NCI-H2196 (cell line): ENCODE data around the gene FCHO1.
A peak's percentile ranks its signal among the peaks of the same experiment; 100 is the strongest.
"Not testable (repeated sequence)": the region's sequence is repeated elsewhere in the genome, so short reads cannot be mapped to it uniquely, and the experiment has no call there.

Source experiments
- DNase-seq: peaks from one replicate; lab custom pipeline; 2025; ENCODE audit not compliant: unreplicated experiment; lab: John Stamatoyannopoulos, UW

The FCHO1 gene

GRCh38 chr19:17762505-17763229, 11.4 kb downstream of the FCHO1 start:
- peak; percentile 51 for DNase-seq

DNA sequence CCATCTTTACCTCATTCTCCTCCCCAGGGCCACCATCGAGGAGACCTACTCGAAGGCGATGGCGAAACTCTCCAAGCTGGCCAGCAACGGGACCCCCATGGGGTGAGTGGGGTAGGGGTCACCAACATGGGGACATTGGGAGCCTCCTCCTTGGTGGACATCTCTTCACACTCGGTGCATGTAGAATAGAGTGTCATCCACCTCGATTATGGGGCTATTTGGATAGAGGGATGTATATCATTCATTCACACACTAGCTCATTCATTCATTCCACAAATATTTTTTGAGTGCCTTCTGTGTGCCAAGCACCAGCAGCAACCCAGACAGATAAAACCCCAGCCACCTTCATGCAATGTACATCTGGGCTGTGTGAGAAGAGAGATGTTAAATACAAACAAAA, 13.1 kb downstream of the FCHO1 start:
- DNase-seq, result no peak

GRCh38 chr19:17765069-17765618, 13.9 kb downstream of the FCHO1 start:
- no peak for DNase-seq

DNA sequence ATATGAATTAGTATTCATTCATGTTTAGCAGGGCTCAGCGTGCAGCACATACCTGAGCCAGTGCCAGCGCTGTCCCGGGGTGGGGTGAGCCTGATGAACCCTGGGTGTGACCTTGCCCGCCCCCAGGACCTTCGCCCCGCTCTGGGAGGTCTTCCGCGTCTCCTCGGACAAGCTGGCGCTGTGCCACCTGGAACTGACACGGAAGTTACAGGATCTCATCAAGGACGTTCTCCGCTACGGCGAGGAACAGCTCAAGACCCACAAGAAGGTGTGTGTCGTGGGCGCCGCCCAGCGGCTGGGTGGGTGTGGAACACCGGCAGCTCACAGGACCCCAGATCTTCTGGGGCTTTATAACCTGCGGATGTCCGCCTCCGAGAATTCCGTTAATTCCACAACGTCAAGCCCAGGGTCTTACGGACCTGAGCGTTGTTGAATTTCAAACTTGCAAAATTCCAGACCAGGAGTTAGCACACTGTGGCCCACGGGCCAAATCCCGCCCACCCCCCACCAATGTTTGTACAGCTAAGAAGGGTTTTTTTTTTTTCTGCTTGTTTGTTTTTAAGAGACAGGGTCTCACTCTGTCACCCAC, 15.4 kb downstream of the FCHO1 start:
- peak; percentile 87 for DNase-seq

DNA sequence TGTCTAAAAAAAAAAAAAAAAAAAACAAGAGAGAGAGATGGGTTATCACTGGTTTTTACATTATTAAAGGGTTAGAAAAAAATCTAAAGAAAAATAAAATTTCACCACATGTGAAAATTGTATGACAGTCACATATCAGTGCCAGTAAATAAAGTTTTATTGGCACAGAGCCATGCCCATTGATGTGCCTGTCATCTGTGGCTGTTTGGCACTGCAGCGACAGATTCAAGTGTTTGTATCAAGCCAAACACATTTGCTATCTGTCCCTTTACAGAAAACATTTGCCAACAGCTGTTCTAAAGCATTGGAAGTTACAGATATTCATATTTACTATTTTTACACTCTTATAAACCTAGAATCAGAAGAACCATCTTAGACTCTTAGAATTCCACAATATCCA, 16.3 kb downstream of the FCHO1 start:
- no peak for DNase-seq

- no peak for DNase-seq
Observed at GRCh38 chr19:17770613-17771012, 19.3 kb downstream of the FCHO1 start.

DNA sequence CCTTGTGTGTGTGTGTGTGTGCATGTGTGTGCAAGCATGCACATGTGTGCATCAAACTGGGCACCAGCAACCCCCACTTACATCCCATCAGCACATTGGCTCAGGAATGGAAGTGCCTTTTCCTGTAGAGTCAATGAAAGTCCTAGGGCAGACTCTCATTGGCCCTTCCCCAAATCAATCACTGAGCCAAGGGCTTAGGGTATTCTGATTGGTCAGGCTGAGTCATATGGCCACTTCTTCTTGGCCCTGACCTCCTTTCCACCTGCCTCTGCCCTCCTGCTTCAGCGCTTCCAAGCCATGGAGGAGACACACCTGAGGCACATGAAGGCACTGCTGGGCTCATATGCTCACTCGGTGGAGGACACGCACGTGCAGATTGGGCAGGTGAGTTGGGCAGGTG, 20.9 kb downstream of the FCHO1 start:
- no peak for DNase-seq

DNA sequence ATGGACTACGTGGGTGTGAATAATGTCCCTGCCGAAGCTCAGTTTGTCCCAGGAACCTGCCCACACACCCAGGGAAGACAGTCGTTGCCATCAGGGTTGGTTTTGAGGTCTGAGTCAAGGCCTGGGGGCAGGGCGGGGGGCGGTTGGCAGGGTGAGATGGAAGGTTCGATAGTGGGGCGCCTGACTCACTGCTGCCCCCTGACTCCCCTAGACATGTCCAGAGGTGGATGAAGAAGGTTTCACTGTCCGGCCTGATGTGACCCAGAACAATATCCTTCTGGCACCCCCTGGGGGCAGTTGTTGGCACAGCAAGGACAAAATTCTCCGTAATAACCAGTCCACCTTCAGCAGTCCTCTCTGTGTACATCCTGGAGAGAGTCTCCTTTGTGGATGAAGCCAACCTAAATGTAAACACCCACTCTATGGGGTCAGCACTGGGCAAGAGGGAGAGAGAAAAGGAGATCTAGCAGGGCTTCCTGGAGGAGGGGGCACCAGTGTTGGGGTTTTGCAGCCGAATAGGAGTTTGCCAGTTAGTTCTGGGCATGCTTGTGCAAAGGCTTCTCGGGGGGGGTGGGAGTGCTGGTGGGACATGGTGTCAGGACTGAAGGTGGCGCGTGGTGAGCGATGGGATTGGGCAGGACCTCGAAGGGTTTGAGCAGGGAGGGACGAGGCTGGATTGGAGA, 24.1 kb downstream of the FCHO1 start:
- peak; percentile 42 for DNase-seq

- no peak for DNase-seq
Observed at GRCh38 chr19:17775991-17776803, 24.9 kb downstream of the FCHO1 start.

- DNase-seq, result not testable (repeated sequence)
Observed at GRCh38 chr19:17777840-17778239, 26.6 kb downstream of the FCHO1 start.

- peak; percentile 71 for DNase-seq
Observed at GRCh38 chr19:17778251-17778967, 27.1 kb downstream of the FCHO1 start.

- DNase-seq, result peak; percentile 46
Observed at GRCh38 chr19:17778968-17779929, 28.0 kb downstream of the FCHO1 start.

DNA sequence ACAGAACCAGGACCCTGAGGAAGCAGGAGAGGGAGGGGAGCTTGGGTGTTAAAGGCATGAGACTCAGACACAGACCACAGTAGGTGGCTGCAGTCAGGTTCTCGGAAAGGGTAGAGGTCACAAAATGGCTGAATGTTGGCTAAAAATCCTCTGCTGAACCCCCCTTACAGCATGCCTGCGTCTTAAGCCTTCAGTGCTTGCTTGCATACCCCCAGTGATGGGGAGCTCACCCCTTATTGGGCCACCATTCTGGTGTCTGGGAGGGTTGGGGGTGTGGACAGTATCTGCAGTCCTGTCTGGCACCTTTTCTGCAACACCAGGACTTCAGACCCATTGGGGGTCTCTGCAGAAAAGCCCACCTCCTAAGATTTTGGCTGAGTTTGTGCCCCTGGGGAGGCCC, 29.5 kb downstream of the FCHO1 start:
- no peak for DNase-seq

DNA sequence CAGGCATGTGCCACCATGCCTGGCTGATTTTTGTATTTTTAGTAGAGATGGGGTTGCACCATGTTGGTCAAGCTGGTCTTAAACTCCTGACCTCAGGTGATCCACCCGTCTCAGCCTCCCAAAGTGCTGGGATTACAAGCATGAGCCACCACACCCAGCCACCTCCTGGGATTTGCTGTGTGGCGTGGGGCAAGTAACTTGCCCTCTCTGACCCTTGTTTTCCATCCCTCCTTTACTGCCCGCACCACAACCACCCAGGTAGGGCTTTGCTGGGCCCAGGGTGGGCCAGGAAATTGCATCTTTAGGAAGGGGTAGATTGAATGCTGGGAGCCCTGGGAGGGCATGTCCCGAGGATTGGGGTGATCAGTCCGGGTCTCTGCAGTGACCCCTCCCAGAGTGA, 32.4 kb downstream of the FCHO1 start:
- DNase-seq, result not testable (repeated sequence)

DNA sequence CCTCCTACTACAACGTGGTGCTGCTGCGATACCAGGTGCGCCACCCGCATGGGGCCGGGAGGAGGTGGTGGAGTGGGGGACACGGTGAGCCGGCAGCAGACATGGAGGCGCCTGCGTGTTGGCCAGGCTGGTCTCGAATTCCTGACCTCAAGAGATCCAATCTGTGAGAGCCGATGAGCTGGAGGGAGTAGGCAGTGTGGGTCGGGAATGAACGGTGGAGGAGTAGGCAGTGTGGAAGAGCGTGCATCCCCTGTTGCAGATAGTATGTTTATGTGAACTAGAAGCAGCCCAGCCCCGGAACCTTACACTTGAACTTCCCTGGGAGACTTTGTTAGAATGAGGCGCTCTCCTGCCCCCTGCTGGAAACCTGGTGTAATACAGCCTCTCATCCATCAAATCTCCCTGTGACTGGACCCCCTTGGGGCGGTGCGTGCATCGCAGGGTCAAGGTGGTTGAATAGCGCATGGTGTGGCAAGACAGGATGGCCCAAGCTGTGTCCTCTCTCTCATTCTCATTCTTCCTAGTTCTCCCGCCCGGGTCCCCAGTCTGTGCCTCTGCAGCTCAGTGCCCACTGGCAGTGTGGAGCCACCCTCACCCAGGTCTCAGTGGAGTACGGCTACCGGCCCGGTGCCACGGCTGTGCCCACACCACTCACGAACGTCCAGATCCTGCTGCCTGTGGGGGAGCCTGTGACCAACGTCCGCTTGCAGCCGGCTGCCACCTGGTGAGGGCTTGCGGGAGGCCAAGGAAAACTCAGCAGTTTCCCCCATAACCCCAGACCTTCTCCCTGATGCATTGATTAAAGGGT, 33.1 kb downstream of the FCHO1 start:
- peak; percentile 76 for DNase-seq

DNA sequence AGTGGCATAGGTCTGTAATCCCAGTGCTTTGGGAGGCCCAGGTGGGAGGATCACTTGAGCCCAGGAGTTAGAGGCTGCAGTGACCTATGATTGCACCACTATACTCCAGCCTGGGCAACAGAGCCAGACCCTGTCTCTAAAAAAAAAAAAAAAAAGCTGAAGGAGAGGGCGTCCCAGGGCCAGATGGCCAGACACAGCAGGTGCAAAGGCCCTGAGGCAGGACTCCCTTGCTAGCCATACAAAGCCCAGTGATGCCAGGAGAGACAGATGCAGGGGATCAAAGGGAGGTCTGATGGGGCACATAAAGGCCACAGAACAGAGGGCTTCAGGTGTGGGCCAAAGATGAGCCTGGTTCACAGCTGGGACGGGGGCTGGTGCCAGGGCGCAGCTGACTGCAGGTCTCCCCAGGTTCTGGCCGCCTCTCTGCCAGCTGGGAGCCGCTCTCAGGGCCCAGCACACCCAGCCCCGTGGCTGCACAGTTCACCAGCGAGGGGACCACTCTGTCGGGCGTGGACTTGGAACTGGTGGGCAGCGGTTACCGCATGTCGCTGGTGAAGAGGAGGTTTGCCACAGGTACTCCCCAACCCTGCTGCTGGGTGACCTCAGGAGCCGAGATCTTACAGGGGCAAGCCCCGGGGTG, 36.1 kb downstream of the FCHO1 start:
- no peak for DNase-seq

DNA sequence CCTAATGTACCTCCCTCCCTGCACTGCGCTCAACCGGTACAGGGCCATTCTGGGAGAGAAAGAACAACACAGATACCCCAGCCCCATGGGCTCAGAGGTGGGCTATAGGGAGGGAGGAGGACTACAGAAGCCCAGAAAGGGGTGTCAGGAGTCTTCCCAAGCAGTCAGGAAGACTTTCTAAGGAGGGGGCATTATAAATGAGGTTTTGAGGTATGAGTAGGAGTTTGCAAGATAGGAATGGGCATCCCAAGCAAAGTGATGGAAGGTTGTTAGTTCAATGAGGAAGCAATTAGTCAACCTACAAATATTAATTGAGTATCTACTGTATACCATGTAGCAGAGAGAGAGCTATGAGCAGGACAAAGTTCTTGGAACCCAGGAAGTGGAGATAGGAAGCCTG, 37.4 kb downstream of the FCHO1 start:
- DNase-seq, result no peak
